Activated T-helper 2 cell treated with anti-CD3 and anti-CD28 coated beads, Interferon-gamma antibody, Interleukin-2, Interleukin-4, amounts not matched to agents 10 μg/mL and 5 μg/mL and 100 μg/mL, durations not matched to agents 14 hours and 24 hours and 36 hours (primary cell): ENCODE data around the gene SPAG8. TPM values are rescaled to one million over a fixed set of nuclear protein-coding genes. Genes with fewer than 3 reads are reported as not detected.

Experiments
- DNase-seq: peaks from one replicate; pipeline ENCODE4 v3.0.0; 2021; ENCODE audit warnings: low spot score
- H3K27ac Mint-ChIP-seq: one replicate; pipeline ENCODE4 v1.8.0; 2021; ENCODE audit warnings: mixed read lengths
- H3K27me3 Mint-ChIP-seq: one replicate; pipeline ENCODE4 v1.8.0; 2021; ENCODE audit warnings: low read depth, mixed read lengths
- H3K36me3 Mint-ChIP-seq: one replicate; pipeline ENCODE4 v1.8.0; 2021; ENCODE audit warnings: low read depth, mixed read lengths
- H3K4me1 Mint-ChIP-seq: one replicate; pipeline ENCODE4 v1.8.0; 2021; ENCODE audit warnings: low read depth, mixed read lengths
- H3K4me3 Mint-ChIP-seq: one replicate; pipeline ENCODE4 v1.8.0; 2021; ENCODE audit warnings: low read depth, mild to moderate bottlenecking, moderate library complexity, mixed read lengths
- H3K9me3 Mint-ChIP-seq: one replicate; pipeline ENCODE4 v1.8.0; 2021; ENCODE audit warnings: mixed read lengths
- intact Hi-C: fragments of 100-400 bp; cut with micrococcal nuclease; formaldehyde crosslinking; loops from one replicate; pipeline ENCODE4 v1.15.1; 2023
- total RNA-seq: library from RNA; stranded (reverse); gene quantifications from 2 replicates; pipeline ENCODE4 v1.2.3, GENCODE V29; 2022

Gene SPAG8
- total RNA-seq, 1 donor from 2014 or later: 0.82 TPM

DNA sequence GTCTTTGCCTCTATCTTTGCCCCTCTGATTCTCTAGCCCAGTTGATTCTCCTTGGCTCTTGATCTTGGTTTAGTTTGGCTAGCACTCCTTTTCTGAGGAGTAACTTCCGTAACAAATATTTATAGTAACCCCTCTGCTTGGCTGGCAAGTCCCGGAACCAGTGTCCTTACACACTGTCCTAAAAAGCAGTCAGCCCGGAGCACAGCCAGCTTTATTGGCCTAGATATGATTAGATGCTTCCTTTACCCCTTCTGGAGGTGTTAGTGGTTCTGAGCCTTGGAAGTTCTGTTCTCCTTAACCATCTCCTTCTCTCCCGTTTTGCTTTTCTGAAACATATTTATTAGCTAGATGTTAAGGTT is 41.0 kb downstream of the SPAG8 start:
- Mint-ChIP-seq H3K36me3 (no peaks in the 10 kb centered on the region), H3K27ac (no peak overlapping the region), H3K27me3 (no peaks in the 10 kb centered on the region), H3K4me1 (peaks cover 10% of the 10 kb centered on the region), H3K4me3 (no peak overlapping the region), H3K9me3 (no peaks in the 10 kb centered on the region)
- DNase-seq: no peak
- intact Hi-C loops: no loop called here

DNA sequence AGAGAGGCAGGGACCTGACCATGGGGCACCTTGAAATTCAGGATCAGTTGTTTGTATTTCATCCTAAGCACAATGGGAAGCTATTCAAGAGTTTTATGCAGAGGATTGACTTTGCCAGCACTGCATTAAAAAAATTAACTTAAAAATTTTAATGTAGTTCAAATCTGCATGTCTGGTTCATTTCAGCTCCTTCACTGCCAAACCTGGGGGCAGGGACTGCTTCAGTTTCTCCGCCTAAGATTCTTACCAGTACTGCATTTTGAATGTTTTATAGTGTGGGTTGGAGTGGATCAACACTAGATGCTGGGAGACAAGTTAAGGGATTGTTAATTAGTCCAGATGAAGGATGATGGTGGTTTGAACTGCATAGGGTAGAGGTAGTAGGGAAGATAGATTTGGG is 42.3 kb downstream of the SPAG8 start:
- no peaks in the 10 kb centered on the region for H3K36me3 Mint-ChIP-seq
- intact Hi-C loops: no loop called here
- H3K4me1 Mint-ChIP-seq: no peaks in the 10 kb centered on the region
- H3K4me3 Mint-ChIP-seq: no peak overlapping the region
- no peaks in the 10 kb centered on the region for H3K9me3 Mint-ChIP-seq
- DNase-seq: no peak
- H3K27ac Mint-ChIP-seq: no peak overlapping the region
- no peaks in the 10 kb centered on the region for H3K27me3 Mint-ChIP-seq

DNA sequence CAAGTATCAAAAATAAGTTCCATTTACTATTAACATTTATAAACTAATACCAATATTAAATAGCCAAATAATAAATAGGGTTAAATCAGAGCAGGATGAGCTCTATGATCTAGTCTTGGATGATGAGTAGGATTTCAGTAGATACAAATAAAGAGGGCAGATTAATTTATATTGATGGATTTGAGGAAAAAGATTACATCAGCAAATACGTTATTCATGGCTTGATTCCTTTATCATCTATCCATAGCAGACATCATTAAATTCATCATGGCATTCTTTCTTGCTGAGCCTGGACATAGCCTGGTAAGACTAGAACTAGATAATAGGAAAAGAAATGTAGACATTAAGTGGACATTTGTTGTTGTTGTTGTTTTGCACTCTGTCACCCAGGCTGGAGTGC is 44.6 kb downstream of the SPAG8 start:
- Mint-ChIP-seq H3K27ac (no peak overlapping the region), H3K36me3 (no peaks in the 10 kb centered on the region), H3K9me3 (no peaks in the 10 kb centered on the region), H3K4me1 (no peaks in the 10 kb centered on the region), H3K4me3 (no peak overlapping the region), H3K27me3 (no peaks in the 10 kb centered on the region)
- intact Hi-C loops: no loop called here
- DNase-seq: no peak

DNA sequence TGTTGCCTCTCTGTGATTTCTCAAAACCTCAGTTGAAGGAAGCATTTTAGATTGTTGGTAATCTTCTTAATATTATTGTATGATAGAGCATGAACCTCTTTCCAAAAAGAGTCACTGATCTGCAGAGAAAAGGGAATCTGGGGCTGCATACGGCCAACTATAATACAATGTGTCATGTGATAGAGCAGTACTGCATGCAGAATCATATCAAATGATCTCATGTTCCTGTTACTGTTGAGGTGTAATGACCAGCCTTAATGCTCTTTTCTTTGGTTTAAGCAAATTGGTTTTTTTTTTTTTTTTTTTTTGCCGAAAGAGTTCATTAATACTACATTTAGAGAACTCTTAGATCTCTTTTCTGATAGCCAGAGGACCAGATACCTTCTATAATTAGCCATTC is 45.1 kb downstream of the SPAG8 start:
- Mint-ChIP-seq H3K27me3 (no peaks in the 10 kb centered on the region), H3K9me3 (no peaks in the 10 kb centered on the region), H3K27ac (no peak overlapping the region), H3K36me3 (no peaks in the 10 kb centered on the region), H3K4me1 (no peaks in the 10 kb centered on the region), H3K4me3 (no peak overlapping the region)
- DNase-seq: no peak
- intact Hi-C loops: no loop called here

DNA sequence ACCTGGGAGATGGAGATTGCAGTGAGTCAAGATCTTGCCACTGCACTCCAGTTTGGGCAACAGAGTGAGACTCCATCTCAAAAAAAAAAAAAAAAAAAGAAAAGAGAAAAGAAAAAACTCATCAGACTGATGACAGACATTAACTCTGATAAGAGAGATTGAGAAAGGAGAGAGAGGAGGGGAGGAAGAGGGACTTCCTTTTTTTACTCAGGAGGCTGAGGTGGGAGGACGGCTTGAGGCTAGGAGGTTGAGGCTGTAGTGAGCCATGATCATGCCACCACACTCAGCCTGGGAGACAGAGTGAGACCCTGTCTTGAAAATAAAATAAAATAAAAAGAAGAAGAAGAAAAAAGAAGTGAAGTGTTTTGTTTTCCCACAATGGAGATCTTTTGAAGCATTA is 48.3 kb downstream of the SPAG8 start:
- Mint-ChIP-seq H3K27me3 (no peaks in the 10 kb centered on the region), H3K4me1 (peaks cover 10% of the 10 kb centered on the region), H3K4me3 (no peak overlapping the region), H3K9me3 (no peaks in the 10 kb centered on the region), H3K36me3 (peaks cover 20% of the 10 kb centered on the region), H3K27ac (no peak overlapping the region)
- no peak for DNase-seq
- intact Hi-C loops: no loop called here

DNA sequence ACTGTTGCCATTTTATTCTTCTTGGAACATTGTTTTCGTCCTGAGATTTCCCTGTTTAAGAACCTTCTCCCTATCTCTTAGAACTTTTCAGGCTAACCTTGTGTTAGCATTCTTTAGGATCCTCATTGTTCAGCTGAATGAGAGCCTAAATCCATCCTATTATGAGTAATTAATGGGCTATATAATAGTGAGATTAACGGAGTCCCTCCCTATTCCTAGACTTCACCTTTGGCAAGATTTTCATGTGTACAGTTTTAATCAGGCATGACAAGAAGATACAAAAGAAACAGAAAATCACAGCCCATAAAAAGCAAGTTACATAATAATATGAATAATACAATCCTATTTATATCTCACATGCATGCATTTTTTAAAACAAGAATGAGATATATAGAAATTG is 48.9 kb downstream of the SPAG8 start:
- Mint-ChIP-seq H3K27me3 (no peaks in the 10 kb centered on the region), H3K4me1 (peaks cover 16% of the 10 kb centered on the region), H3K27ac (no peak overlapping the region), H3K4me3 (no peak overlapping the region), H3K36me3 (peaks cover 24% of the 10 kb centered on the region), H3K9me3 (no peaks in the 10 kb centered on the region)
- intact Hi-C loops: no loop called here
- no peak for DNase-seq

DNA sequence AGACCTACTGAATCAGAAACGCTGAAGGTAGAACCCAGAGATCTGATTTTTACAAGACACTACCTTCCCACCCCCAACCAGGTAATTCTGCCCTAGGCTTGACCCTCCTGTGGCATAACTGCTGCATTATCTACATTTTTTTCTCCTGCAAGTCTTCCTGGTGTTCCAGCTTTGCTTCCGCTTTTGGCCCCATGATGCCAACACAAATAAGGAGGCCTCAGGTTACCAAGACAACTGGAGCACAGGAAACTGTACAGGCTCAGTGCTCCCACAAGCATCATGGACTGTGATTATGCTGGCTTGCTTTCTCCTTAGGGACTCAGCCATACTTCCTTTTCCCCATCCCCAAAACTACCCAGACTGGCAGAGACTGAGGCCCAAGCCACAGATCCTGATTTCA is 51.4 kb downstream of the SPAG8 start:
- H3K4me3 Mint-ChIP-seq: no peak overlapping the region
- H3K36me3 Mint-ChIP-seq: peaks cover 30% of the 10 kb centered on the region
- H3K9me3 Mint-ChIP-seq: no peaks in the 10 kb centered on the region
- intact Hi-C loops: no loop called here
- H3K4me1 Mint-ChIP-seq: peaks cover 29% of the 10 kb centered on the region
- no peak overlapping the region for H3K27ac Mint-ChIP-seq
- H3K27me3 Mint-ChIP-seq: no peaks in the 10 kb centered on the region
- DNase-seq: no peak

DNA sequence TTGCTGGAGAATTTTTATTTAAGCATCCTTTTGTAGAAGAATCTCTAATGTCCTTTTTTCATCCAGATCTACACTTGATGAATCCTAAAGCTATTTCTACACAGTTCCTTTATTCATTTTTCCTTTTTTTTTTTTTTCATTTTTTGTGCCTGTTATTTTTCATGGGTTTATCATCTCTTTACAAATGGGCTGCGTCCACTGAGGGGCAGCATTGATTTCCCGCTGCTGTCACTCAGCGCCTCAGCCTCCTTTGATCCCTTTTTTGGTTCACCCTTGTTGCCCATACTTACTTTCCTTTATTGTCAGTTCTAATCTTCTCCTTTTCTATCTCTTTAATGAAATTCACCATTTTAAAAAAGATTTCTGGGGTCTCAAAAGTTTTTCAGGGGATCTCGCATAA is 52.3 kb downstream of the SPAG8 start:
- intact Hi-C loops: no loop called here
- no peaks in the 10 kb centered on the region for H3K9me3 Mint-ChIP-seq
- no peak overlapping the region for H3K4me3 Mint-ChIP-seq

More for the DNA sequence above, 52.3 kb downstream of the SPAG8 start:
- no peak overlapping the region for H3K27ac Mint-ChIP-seq
- peaks cover 30% of the 10 kb centered on the region for H3K36me3 Mint-ChIP-seq
- H3K27me3 Mint-ChIP-seq: no peaks in the 10 kb centered on the region
- no peak for DNase-seq
- H3K4me1 Mint-ChIP-seq: peaks cover 29% of the 10 kb centered on the region

Other genes with a start within 250 kb of the SPAG8 start
- gene TESK1, start 207.0 kb downstream of the SPAG8 start, total RNA-seq: 44.5 and 48.0 TPM in 2 replicates
- 11.3 and 11.4 TPM in 2 replicates for gene CD72, start 193.8 kb downstream of the SPAG8 start, total RNA-seq
- 90.2 and 92.1 TPM in 2 replicates for gene SIT1, start 161.3 kb downstream of the SPAG8 start, total RNA-seq
- gene RMRP, start 154.2 kb downstream of the SPAG8 start, total RNA-seq: 5,290 and 6,583 TPM in 2 replicates
- gene CCDC107, start 154.0 kb downstream of the SPAG8 start, total RNA-seq: 23.0 TPM in 2 replicates
- 11.1 and 12.3 TPM in 2 replicates for gene ARHGEF39, start 147.1 kb downstream of the SPAG8 start, total RNA-seq
- 0.89 and 1.2 TPM in 2 replicates for gene CA9, start 138.3 kb downstream of the SPAG8 start, total RNA-seq
- gene TPM2, start 122.3 kb downstream of the SPAG8 start, total RNA-seq: 4.1 and 4.6 TPM in 2 replicates
- 253 and 267 TPM in 2 replicates for gene TLN1, start 80.1 kb downstream of the SPAG8 start, total RNA-seq
- gene CREB3, start 79.6 kb downstream of the SPAG8 start, total RNA-seq: 34.3 and 34.5 TPM in 2 replicates
- 54.0 and 57.0 TPM in 2 replicates for gene GBA2, start 63.0 kb downstream of the SPAG8 start, total RNA-seq
- gene RGP1, start 63.0 kb downstream of the SPAG8 start, total RNA-seq: 17.0 and 17.1 TPM in 2 replicates
- gene MSMP, start 58.0 kb downstream of the SPAG8 start, total RNA-seq: 0.37 and 0.41 TPM in 2 replicates
- gene NPR2, start 20.7 kb downstream of the SPAG8 start, total RNA-seq: 10.4 and 12.0 TPM in 2 replicates
- gene HINT2, start 2.8 kb upstream of the SPAG8 start, total RNA-seq: 49.4 and 49.7 TPM in 2 replicates
- not detected in 2 replicates for gene FAM221B, start 16.5 kb upstream of the SPAG8 start, total RNA-seq
- 3.0 and 3.4 TPM in 2 replicates for gene TMEM8B, start 17.0 kb upstream of the SPAG8 start, total RNA-seq
- not detected in 2 replicates for gene OR13J1, start 58.1 kb upstream of the SPAG8 start, total RNA-seq
- not detected in 2 replicates for gene HRCT1, start 93.9 kb upstream of the SPAG8 start, total RNA-seq
- not detected in 2 replicates for gene SPAAR, start 97.2 kb upstream of the SPAG8 start, total RNA-seq
- gene OR2S2, start 145.9 kb upstream of the SPAG8 start, total RNA-seq: not detected in 2 replicates
- gene RECK, start 224.7 kb upstream of the SPAG8 start, total RNA-seq: 5.3 and 5.9 TPM in 2 replicates